DMS53 treated with DMSO at 0.1 percent for 48 hours (cell line): ENCODE data around the gene F10.
"Not testable (repeated sequence)": the region's sequence is repeated elsewhere in the genome, so short reads cannot be mapped to it uniquely, and the experiment has no call there.

Source experiments
- DNase-seq: peaks from one replicate; lab custom pipeline; 2025; ENCODE audit not compliant: unreplicated experiment; lab: John Stamatoyannopoulos, UW

Gene F10

DNA sequence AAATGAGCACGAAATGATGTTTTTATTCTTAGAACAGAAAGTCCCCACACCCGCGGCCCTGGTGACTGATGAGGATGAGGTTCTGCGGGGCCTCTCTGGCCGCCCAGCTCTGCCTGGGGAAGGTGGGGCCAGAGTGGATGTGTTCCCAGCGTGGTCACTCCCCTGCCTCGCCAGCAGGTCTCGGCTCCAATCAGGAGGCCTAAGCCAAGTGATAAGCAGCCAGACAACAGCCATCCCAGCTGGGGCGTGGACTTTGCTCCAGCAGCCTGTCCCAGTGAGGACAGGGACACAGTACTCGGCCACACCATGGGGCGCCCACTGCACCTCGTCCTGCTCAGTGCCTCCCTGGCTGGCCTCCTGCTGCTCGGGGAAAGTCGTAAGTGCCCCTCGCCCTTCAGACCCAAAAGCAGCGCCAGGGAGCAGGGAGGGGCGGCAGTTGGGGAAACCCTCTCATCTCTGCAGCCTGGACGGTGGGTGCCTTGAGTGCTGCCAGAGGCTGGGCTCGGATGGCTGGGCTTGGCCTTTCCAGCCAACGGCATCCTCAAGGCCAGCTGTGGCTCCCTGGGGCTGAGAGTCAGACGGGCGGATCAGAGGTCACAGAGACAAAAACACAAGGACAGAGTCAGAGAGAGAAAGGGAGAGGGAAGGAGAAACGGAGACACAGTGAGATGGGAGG lies at the start of gene F10:
TSS of gene F10 (plus strand) at position 250 of the 676 bp plus-strand sequence. CDS start at position 307, 57 bp downstream.
- no peak for DNase-seq

DNA sequence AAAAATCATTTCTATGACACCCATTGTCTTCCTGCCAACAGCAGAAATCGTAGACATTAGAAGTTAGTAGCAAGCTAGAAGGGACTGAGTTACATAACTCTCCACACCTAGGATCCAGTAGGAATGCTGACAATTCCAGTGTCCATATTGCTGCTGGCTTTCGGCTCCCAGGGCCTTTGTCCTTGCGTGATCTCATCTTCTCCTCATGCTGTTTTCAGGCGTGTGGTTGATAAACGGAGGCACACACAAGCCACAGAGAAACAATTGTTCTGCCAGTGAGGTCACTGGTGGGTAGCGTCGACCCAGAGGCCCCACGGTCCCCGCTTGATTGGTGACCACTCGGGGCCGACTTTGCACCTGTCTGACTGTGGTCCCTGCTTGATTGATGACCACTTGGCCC lies 48.7 kb upstream of the F10 start:
- no peak for DNase-seq

DNA sequence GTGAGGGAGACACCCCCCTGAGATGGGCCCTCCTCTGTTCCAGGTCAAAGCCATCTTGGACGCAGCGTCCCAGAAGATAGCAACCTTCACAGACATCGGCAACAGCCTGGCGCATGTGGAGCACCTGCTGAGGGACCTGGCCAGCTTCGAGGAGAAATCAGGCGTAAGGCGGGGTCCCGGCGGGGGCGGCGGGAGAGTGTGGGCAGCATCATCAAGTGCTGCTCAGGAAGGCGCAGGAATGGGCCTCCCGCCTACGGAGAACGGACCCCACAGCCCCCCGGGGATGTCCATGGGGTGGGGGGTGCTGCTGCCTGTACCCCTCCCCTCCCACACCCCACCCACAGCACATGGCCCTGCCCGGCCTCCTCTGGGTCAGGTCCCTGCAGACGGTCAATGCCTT lies 48.2 kb upstream of the F10 start:
- no peak for DNase-seq

DNA sequence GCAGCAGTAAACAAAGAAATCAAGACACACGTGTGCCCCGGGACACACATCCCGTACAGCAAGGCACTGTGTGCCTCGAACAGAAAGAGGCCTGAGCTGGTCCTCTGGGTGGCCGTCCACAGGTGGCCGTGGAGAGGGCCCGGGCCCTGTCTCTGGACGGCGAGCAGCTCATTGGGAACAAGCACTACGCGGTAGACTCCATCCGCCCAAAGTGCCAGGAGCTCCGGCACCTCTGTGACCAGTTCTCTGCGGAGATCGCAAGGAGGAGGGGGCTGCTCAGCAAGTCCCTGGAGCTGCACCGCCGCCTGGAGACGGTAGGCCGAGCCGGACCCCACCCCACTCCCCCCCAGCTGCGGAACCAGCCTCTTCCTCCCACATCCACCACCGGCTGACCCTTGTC lies 47.7 kb upstream of the F10 start:
- no peak for DNase-seq

DNA sequence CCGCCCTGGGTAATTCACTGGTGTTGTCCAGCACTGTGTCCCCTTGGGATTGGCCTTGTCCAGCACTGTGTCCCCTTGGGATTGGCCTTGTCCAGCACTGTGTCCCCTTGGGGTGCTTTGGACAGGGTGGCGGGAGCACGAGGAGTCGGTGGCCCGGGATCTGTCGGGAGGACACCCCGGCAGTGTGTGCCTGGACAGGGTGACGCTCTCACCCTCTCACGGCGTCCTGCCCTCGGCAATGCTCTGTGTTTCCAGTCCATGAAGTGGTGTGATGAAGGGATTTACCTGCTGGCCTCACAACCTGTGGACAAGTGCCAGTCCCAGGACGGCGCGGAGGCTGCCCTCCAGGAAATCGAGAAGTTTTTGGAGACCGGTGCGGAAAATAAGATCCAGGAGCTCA lies 46.9 kb upstream of the F10 start:
- no peak for DNase-seq

DNA sequence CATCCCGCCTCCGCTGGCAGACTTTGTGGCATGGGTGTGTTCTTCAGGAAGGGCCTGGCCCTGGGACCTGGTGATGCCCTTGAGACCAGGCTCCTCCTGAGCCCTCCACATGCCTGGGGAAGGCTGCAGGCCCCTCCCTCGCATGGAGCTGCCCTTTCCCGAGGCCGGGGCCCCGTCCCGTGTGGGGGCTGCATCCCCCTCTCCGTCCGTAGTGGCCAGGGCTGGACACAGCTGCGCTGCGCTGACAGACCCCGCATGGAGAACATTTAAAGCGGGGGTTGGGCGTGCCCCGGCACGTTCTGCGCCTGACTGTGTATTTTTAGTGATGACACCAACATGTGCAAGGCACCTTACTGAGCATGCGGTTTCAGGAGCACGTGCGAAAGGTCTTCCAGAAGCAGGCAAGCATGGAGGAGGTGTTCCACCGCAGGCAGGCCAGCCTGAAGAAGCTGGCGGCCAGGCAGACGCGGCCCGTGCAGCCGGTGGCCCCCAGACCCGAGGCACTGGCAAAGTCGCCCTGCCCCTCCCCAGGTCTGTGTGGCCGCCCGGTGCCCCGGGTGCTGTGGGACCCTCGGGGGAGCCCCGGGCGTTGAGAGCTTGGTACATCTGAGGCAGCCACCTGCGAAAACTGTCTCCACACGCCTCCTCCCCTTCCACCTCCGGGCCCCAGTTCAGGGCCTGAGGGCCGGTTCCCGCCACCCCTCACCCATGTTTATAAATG lies 45.8 kb upstream of the F10 start:
- DNase-seq, result no peak

DNA sequence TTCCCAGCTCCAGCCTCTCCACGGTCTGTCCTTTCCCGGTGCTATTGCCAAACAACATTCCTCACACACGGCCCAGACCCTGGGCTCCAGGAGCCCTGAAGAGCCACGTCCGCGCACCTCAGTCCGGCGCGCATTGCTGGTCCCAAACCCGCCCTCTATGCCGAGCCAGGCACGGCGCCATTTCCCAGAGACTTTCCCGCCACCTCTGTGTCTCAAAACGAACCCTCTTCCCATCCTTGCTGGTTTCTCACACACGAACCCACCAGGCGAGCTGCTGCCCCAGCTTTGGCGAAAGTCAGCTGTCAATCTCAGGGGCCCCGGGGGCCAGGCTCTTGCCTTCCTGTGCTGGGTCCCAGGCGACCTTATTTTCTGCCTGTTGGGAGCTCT lies 45.0 kb upstream of the F10 start:
- DNase-seq, result no peak

DNA sequence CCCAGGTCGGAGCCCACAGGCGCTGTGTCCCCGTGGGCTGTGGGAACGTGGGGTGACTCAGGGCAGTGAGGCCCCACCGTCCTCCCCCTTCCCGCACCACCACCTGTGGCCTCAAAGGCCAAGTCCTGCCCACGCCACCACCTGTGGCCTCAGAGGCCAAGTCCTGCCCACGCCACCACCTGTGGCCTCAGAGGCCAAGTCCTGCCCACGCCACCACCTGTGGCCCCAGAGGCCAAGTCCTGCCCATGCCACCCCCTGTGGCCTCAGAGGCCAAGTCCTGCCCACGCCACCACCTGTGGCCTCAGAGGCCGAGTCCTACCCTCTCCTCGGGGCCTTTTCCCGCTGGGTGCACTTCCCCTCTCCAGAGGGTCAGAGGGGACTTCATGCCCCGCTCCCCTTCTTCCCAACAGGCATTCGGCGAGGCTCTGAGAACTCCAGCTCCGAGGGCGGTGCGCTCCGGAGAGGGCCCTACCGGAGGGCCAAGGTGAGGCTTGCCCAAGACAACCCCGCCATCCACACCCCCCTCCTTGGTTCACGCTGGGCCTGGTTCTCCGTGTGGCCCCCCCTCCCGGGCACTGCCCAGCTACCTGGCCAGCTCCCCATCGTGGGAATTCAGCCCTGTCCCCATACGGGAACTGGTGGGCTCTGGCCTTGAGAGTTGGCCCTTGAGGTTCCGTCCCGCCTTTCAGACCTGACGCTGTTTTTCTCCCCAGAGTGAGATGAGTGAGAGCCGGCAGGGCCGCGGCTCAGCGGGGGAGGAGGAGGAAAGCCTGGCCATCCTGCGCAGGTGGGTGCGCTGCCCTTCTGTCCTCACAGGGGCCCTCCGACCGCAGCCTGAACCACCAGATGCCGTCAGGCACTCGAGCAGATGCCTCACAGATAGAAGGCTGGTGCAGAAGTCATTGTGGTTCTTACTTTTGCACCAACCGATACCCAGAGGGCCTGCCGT lies 44.4 kb upstream of the F10 start:
- DNase-seq, result no peak

DNA sequence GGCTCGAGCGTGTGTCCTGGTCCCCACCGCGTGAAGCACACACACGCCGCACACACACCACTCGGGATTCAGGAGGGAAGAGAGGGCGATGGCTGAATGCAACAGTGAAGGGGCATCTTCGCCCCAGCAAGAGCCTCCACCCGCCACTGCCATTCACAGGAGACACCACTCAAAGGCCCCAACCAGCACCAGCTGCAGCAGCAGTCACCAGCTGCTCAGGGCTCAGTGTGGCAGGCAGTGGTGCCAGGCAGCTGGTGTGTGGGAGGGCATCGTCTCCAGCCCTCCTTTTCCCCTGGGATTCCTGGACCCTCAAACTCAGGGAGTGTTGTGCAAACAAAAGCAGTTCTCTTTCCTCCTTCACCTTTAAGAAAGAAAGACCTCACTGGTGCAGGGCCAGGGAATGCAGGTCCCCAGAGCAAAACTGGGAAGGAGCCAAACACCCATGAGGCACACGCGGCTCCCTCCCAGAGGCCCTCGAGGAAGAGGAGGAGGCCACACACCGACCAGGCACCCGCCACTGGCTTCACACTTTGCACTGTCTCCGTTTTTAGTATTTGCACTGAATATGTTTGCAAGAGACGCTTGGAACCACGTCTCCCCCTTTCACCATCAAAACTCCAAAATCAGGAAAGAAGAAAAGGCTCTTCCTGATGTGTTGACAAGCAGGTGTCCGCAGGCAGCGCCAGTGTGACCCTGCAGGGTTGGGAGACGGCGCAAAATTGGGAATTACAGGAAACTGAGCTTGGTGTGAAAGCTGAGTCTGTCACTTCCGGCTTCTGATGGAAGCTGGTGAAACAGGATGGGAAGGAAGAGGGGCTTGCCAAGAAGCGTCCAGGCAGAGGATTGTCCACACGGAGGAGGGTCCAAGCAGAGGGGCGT lies 43.5 kb upstream of the F10 start:
- no peak for DNase-seq

DNA sequence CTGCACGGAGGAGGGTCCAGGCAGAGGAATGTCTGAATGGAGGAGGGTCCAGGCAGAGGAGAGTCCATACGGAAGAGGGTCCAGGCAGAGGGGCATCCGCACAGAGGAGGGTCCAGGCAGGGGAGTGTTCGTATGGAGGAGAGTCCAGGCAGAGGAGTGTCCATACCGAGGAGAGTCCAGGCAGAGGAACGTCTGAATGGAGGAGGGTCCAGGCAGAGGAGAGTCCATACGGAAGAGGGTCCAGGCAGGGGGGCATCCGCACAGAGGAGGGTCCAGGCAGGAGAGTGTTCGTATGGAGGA lies 42.9 kb upstream of the F10 start:
- DNase-seq, result not testable (repeated sequence)

DNA sequence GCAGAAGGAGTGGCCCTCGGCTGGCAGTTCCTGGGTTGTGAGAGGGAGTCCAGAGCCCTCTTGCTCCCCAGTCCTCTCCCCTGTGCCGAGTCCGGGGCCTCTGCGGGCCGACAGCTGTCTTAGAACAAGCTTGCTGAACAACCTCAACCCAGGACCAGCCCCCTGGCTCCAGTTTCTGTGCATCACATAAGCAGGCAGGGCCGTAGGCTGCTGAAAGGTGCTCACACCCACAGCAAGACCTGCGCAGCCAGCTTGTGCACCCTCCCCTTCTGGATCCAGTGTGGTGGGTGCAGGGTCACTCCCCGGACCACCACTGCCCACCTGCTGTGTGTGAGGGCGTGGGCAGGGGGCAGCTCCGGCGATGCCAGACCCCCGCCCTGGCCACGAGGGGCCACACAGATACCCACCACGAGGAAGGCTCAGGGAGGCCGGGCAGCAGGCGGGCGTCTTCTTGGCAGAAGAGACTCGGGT lies 42.2 kb upstream of the F10 start:
- DNase-seq, result no peak

DNA sequence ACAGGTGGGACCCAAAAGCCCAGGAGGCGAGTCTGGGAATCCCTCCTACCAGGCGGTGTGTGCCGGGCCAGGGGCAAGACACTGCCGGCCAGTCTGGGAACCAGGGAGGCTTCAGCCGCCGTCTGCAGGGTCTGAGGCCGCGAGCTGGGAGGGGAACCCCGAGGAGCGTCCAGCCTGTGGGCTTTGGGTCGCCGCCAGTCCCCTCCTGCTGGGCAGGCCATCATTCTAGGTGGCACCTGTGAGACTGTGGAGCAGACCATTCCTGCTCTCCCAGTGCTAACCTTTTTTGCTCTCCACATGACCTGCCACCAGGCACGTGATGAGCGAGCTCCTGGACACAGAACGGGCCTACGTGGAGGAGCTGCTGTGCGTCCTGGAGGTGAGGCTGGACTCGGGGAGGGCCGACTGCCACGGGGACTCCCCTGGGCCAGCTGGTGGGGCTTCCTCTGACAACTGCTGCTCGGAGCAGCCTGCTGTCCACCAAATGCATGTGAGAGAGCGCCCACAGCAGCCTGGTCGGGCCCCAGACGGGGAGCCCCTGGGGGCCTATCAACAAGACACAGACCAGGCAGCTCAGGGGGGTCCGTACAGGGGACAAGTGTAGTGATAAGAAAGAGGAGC lies 41.6 kb upstream of the F10 start:
- no peak for DNase-seq

DNA sequence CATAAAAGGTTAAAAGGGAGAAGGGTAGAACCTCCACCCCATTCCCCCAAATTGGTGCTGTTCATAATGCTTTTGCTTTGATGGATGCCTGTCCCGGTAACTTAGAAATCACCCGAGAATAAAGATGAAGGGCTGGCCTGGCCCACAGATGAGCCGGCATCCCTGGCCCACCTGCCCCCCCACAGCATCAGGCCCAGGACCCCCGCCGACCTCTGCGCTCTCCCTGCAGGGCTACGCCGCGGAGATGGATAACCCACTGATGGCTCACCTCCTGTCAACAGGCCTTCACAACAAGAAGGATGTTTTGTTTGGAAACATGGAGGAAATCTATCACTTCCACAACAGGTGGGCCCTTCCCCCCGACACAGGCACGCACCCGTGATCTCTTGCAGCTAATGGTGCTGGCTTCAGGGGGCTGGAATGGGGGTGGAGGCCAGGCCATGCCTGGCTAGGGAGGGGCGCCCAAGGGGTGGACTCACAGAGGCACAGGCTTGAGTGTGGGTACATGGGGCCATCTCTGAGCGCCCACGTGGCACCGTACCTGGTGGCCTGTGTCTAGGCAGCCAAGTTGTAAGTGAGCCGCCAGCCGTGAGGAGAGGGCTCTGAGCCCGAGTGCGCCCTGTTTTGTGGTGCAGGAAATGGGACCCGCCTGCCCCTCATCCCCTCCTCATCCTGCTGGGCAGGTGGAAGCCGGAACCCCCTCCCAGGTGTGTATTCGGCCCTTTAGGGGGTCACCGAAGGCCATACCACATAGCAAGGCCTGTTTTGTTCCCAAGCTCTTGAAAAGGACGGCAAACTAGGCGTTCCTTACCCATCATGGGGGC lies 40.2 kb upstream of the F10 start:
- no peak for DNase-seq

DNA sequence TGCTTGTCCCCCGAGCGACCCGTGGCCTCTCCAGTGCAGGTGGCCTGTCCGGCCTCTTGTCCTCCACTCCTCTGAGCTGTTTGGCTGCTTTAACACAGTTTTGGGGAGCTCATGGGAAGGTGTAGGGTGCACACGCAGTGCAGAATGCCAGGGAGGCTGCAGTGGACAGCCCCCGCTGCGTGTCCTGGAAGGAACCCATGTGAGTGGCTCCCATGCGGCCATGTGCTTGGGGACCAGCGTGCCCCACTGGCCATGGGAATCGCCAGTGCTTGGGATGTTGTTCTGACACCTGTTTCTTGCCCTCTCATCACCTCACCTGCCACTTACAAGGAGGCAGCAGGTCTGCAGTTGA lies 39.6 kb upstream of the F10 start:
- no peak for DNase-seq

DNA sequence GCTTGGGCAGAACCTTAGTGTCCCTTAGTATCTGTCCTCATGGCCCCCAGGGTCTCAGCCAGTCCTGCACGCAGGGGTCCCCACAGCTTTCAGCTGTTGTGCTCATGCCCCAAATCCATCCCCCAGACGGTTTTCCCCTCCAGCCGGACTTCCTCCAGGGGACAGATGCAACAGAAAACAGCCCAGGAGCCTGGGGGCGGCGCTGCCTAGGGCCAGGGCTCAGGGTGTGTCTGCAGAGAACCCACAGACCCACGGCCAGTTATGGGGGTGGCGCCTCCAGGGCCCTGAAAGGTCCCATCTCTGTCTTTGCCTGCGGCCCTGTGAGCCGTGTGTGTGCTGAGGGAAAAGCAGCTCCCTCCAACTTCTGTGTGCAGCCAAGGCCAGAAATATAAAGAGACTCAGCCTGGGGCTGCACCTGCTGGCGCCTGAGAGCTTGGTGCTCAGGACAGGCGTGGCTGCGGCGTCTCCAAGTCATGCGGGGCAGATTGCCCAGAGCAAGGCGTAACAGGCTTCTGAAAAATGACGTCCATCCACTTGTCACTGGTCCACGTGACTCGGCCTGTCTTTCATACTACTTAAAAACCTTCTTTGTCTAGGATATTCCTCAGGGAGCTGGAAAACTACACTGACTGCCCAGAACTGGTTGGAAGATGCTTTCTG lies 39.1 kb upstream of the F10 start:
- DNase-seq, result no peak

DNA sequence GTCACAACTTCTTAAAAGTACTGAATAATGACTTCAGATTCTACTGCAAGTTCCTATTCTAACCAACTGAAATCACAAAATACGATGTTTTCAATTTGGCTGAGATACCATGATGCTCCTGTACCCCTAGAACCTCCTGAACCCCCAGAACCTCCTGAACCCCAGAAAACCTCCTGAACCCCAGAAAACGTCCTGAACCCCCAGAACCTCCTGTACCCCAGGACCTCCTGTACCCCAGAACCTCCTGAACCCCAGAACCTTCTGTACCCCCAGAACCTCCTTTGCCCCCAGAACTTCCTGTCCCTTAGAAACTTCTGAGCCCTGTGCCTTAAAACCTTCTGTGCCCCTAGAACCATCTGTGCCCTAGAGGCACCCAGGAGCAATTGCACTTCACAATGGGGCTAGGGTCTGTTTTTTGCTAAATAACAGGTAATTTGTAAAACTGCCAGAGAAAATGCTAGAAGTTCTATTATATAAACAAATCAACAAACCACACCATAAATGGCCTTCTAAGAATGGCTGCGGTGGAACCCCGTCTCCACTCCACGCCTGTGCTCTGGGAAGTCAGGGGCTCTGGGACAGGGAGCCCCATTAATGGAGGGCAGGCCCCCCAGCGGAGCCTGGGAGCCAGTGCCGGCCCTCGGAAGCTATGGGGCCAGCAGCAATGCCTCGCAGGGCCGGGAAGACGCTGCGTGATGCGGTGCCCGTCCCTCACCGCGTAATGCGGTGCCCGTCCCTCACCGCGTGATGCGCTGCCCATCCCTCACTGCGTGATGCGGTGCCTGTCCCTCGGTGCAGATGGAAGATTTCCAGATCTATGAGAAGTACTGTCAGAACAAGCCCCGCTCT lies 38.3 kb upstream of the F10 start:
- DNase-seq, result no peak

DNA sequence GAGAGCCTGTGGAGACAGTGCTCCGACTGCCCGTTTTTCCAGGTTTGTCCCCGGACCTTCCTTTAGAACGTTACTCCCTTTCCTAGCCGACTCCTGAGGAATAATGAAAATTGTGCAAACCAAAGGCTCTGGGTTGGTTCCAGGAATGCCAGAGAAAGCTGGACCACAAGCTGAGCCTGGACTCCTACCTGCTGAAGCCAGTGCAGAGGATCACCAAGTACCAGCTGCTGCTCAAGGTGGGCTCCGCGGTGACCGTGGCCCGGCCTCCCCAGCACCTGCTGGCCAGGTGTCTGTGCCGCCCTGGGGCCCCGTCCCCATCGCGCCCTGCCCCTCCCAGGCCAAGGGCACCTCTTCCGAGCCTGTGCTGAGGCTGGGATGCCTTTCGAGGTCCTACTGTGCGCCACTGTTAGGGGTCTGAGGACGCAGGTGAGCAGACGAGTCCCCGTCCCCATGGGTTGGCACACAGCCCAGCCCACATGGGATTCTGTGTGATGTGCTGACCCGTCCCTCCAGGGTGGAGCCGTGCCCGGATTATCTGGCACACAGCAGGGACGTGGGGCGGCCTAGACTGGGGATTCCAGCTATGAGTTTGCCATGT lies 37.6 kb upstream of the F10 start:
- DNase-seq, result no peak
